HL-60 (cell line): ENCODE results near the gene ABCF3.

ENCODE experiments used
- DNase-seq, 2 experiments: peaks; one replicate each; pipeline ENCODE4 v3.0.0-alpha.2; 2010 to 2020; ENCODE audit warnings: low read depth in 1 of 2, low spot score in 1 of 2
- H3K27ac ChIP-seq: fragments of 250-450 bp; sonication (Bioruptor Pico); replicated peaks from 2 replicates; pipeline ENCODE4 v1.5.1; 2020; ENCODE audit warnings: mild to moderate bottlenecking, moderate library complexity
- H3K27me3 ChIP-seq: fragments of 250-450 bp; sonication (Bioruptor Pico); 2 replicates; pipeline ENCODE4 v1.5.1; 2021; ENCODE audit warnings: mild to moderate bottlenecking, moderate library complexity; ENCODE audit not compliant: insufficient read depth, poor library complexity, severe bottlenecking
- H3K4me3 ChIP-seq: replicated peaks from 2 replicates; pipeline ENCODE4 v1.5.1; 2011; ENCODE audit warnings: mild to moderate bottlenecking, control low read depth, low read length; ENCODE audit not compliant: insufficient read depth
- CTCF ChIP-seq: IDR thresholded peaks from one replicate; pipeline ENCODE4 v1.5.1; 2011; ENCODE audit warnings: low read length, control low read depth, inconsistent platforms; ENCODE audit not compliant: insufficient read depth
- GABPA ChIP-seq: IDR thresholded peaks from 2 replicates; pipeline ENCODE4 v1.6.1; 2012; ENCODE audit warnings: low read depth
- POLR2AphosphoS5 ChIP-seq: IDR thresholded peaks from 2 replicates; pipeline ENCODE4 v1.6.1; 2012; ENCODE audit warnings: low read depth
- REST ChIP-seq: IDR thresholded peaks from 2 replicates; pipeline ENCODE4 v1.6.1; 2012; ENCODE audit warnings: low read depth; ENCODE audit not compliant: insufficient replicate concordance
- SPI1 ChIP-seq: IDR thresholded peaks from 2 replicates; pipeline ENCODE4 v1.6.1; 2012; ENCODE audit warnings: low read depth, mild to moderate bottlenecking, borderline replicate concordance

Gene ABCF3

GRCh38 chr3:184234671-184235380 is 48.8 kb downstream of the ABCF3 start:
- H3K4me3 ChIP-seq, result no peak overlapping the region
- DNase-seq, result no peak
- no peak for TF ChIP-seq POLR2AphosphoS5
- TF ChIP-seq SPI1, result no peak
- TF ChIP-seq GABPA, result no peak
- TF ChIP-seq REST, result no peak
- no peak for TF ChIP-seq CTCF
- H3K27me3 ChIP-seq, result peaks cover 22% of the 10 kb centered on the region
- H3K27ac ChIP-seq, result no peak overlapping the region

- DNase-seq, result no peak
- Histone ChIP-seq H3K27ac (no peak overlapping the region), H3K4me3 (no peak overlapping the region), H3K27me3 (peaks cover 18% of the 10 kb centered on the region)
- TF ChIP-seq GABPA (no peak), REST (no peak), SPI1 (no peak), CTCF (no peak), POLR2AphosphoS5 (no peak)
Measured at GRCh38 chr3:184235381-184236032, 49.5 kb downstream of the ABCF3 start.

- DNase-seq, result no peak
- Histone ChIP-seq H3K27ac (no peak overlapping the region), H3K4me3 (no peak overlapping the region), H3K27me3 (peaks cover 15% of the 10 kb centered on the region)
- TF ChIP-seq GABPA (no peak), POLR2AphosphoS5 (no peak), SPI1 (no peak), CTCF (no peak), REST (no peak)
Measured at GRCh38 chr3:184236033-184236410, 50.0 kb downstream of the ABCF3 start.
